ENCODE results near the gene VGLL4. TPM values are rescaled to one million over a fixed set of nuclear protein-coding genes. Genes with fewer than 3 reads are reported as not detected.

VGLL4 gene
- total and polyA plus RNA-seq, 2 experiments from 2014 or later = 30.9 to 46.5 TPM

GRCh38 chr3:11559816-11560633, 83.7 kb downstream of the VGLL4 start:
- peaks cover 29% of the 10 kb centered on the region for H3F3A ChIP-seq (ENCODE audit: insufficient read depth)
- WGBS, 2 experiments (ENCODE audit: low coverage in 1 of 2, low lambda C conversion rate in 2 of 2, missing lambda C conversion rate in 2 of 2) = 54 to 56% methylated on average over 14 to 15 of the region's 15 CpGs
- no peak for DNase-seq

GRCh38 chr3:11558918-11559815, 84.5 kb downstream of the VGLL4 start:
- no peak for DNase-seq
- no peak for TF ChIP-seq EZH2phosphoT487 (IDR thresholded peaks at IDR 0.05; ENCODE audit: insufficient read depth, low read depth)
- no peak for TF ChIP-seq EZH2 (IDR thresholded peaks at IDR 0.05; ENCODE audit: insufficient read depth, poor library complexity, severe bottlenecking)
- Histone ChIP-seq H3K9me2 (ENCODE audit: insufficient read depth) (no peaks in the 10 kb centered on the region), H3K4me2 (ENCODE audit: unreplicated experiment) (no peak overlapping the region), H4K20me1 (ENCODE audit: insufficient read depth) (no peaks in the 10 kb centered on the region), H2AFZ (no peak overlapping the region), H3K4me3 (no peak overlapping the region), H3K79me2 (ENCODE audit: insufficient read depth) (peaks cover 88% of the 10 kb centered on the region), H3K36me3 (ENCODE audit: low read depth) (peaks cover 10% of the 10 kb centered on the region; the same call in 1 of the 2 replicates), H3K9ac (no peak overlapping the region), H3F3A (ENCODE audit: insufficient read depth) (peaks cover 29% of the 10 kb centered on the region), H3K27ac (peak overlapping the region; percentile 85), H3K4me1 (ENCODE audit: insufficient read depth) (peaks cover 21% of the 10 kb centered on the region), H3K9me3 (ENCODE audit: low read depth) (no peaks in the 10 kb centered on the region), H3K27me3 (replicated peaks; ENCODE audit: insufficient read depth) (no peaks in the 10 kb centered on the region)
- in situ Hi-C loops (cut with MboI) = no loop called here
- WGBS, 2 experiments (ENCODE audit: low coverage in 1 of 2, low lambda C conversion rate in 2 of 2, missing lambda C conversion rate in 2 of 2) = 84 to 87% methylated on average over 24 to 37 of the region's 37 CpGs

More at GRCh38 chr3:11559816-11560633, 83.7 kb downstream of the VGLL4 start:
- Histone ChIP-seq H3K79me2 (ENCODE audit: insufficient read depth) (peaks cover 88% of the 10 kb centered on the region), H3K27me3 (replicated peaks; ENCODE audit: insufficient read depth) (no peaks in the 10 kb centered on the region), H3K4me3 (no peak overlapping the region), H2AFZ (no peak overlapping the region), H3K9ac (no peak overlapping the region), H3K4me2 (ENCODE audit: unreplicated experiment) (no peak overlapping the region), H3K27ac (0 out of 2 replicates have a peak overlapping the region, but pooled peaks have one; percentile 2), H3K36me3 (ENCODE audit: low read depth) (peaks cover 10% of the 10 kb centered on the region; the same call in 1 of the 2 replicates), H3K9me2 (ENCODE audit: insufficient read depth) (no peaks in the 10 kb centered on the region), H4K20me1 (ENCODE audit: insufficient read depth) (no peaks in the 10 kb centered on the region), H3K9me3 (ENCODE audit: low read depth) (no peaks in the 10 kb centered on the region), H3K4me1 (ENCODE audit: insufficient read depth) (peaks cover 21% of the 10 kb centered on the region)
- TF ChIP-seq EZH2phosphoT487 (IDR thresholded peaks at IDR 0.05; ENCODE audit: insufficient read depth, low read depth) = no peak
- no peak for TF ChIP-seq EZH2 (IDR thresholded peaks at IDR 0.05; ENCODE audit: insufficient read depth, poor library complexity, severe bottlenecking)
- in situ Hi-C loops (cut with MboI) = no loop called here

DNA sequence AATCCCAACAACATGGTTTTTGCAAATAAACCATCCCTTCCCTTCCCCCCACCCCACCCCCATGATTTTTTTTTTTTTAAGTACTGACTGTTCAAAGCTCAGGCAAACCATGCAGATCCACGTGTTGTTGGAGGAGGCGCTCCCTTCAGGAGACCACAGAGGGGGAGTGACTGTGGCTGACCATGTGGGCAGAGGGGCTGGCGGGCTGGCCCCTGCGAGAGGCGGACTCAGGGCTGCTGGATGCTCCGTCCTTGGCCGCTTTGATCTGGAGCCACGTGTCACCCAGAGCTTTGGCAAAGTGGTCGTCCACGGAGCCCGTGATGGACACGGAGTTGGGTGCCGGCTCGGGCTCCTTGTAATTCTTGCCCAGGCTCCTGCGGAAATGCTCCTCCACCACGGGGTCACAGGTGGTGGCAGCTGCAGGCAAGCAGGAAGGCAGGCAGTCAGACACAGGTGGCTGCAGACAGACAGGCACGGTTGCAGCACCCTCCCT, 85.3 kb downstream of the VGLL4 start:
- Histone ChIP-seq H3K36me3 (ENCODE audit: low read depth) (peaks cover 10% of the 10 kb centered on the region; the same call in 1 of the 2 replicates), H2AFZ (no peak overlapping the region), H3K4me2 (ENCODE audit: unreplicated experiment) (peak overlapping the region; percentile 13), H3K9me3 (ENCODE audit: low read depth) (no peaks in the 10 kb centered on the region), H3K79me2 (ENCODE audit: insufficient read depth) (peaks cover 85% of the 10 kb centered on the region), H3K27ac (peak overlapping the region; percentile 85), H3F3A (ENCODE audit: insufficient read depth) (peaks cover 29% of the 10 kb centered on the region), H4K20me1 (ENCODE audit: insufficient read depth) (no peaks in the 10 kb centered on the region), H3K4me3 (no peak overlapping the region), H3K9ac (peak overlapping the region; percentile 68), H3K4me1 (ENCODE audit: insufficient read depth) (peaks cover 21% of the 10 kb centered on the region), H3K9me2 (ENCODE audit: insufficient read depth) (no peaks in the 10 kb centered on the region), H3K27me3 (replicated peaks; ENCODE audit: insufficient read depth) (no peaks in the 10 kb centered on the region)
- in situ Hi-C loops (cut with MboI) = no loop called here
- TF ChIP-seq EZH2phosphoT487 (IDR thresholded peaks at IDR 0.05; ENCODE audit: insufficient read depth, low read depth) (no peak), EZH2 (IDR thresholded peaks at IDR 0.05; ENCODE audit: insufficient read depth, poor library complexity, severe bottlenecking) (no peak)
- no peak for DNase-seq
- WGBS, 2 experiments (ENCODE audit: low coverage in 1 of 2, low lambda C conversion rate in 2 of 2, missing lambda C conversion rate in 2 of 2) = 59 to 70% methylated on average over 10 to 17 of the region's 17 CpGs

DNA sequence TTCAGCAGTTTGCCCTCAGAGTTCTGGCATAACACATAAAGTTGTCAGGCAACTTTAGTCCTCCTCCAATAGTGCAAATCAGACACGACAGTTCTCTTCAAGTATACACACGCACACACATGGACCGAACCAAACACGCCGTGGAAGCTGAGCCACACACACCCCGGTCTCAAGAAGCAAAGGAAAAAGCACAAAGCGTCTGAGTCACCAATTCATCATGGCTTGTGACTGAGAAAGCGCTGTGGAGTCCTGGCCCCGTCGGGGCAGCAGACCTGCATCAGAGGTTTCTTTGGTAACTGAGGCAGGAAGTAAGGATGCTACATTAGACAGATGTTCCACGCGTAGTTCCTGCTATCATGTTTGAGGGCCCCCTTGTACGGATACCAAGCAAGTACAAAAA, 85.7 kb downstream of the VGLL4 start:
- Histone ChIP-seq H3K27ac (peak overlapping the region; percentile 85), H3K4me3 (no peak overlapping the region), H3K4me2 (ENCODE audit: unreplicated experiment) (peak overlapping the region; percentile 13), H3K9ac (peak overlapping the region; percentile 68), H4K20me1 (ENCODE audit: insufficient read depth) (no peaks in the 10 kb centered on the region), H3K9me3 (ENCODE audit: low read depth) (no peaks in the 10 kb centered on the region), H3K36me3 (ENCODE audit: low read depth) (peaks cover 10% of the 10 kb centered on the region; the same call in 1 of the 2 replicates), H3K4me1 (ENCODE audit: insufficient read depth) (peaks cover 21% of the 10 kb centered on the region), H2AFZ (no peak overlapping the region), H3F3A (ENCODE audit: insufficient read depth) (peaks cover 29% of the 10 kb centered on the region), H3K9me2 (ENCODE audit: insufficient read depth) (no peaks in the 10 kb centered on the region), H3K79me2 (ENCODE audit: insufficient read depth) (peaks cover 82% of the 10 kb centered on the region), H3K27me3 (replicated peaks; ENCODE audit: insufficient read depth) (no peaks in the 10 kb centered on the region)
- DNase-seq = peak; percentile 95
- TF ChIP-seq EZH2phosphoT487 (IDR thresholded peaks at IDR 0.05; ENCODE audit: insufficient read depth, low read depth) (no peak), EZH2 (IDR thresholded peaks at IDR 0.05; ENCODE audit: insufficient read depth, poor library complexity, severe bottlenecking) (no peak)
- in situ Hi-C loops (cut with MboI) = no loop called here
- 7 to 14% methylated on average over 13 of the region's 13 CpGs for WGBS, 2 experiments (ENCODE audit: low coverage in 1 of 2, low lambda C conversion rate in 2 of 2, missing lambda C conversion rate in 2 of 2)

Measured in GM23248 (cell line).